ENCODE results near the gene OR4C13.
"Not testable (repeated sequence)": the region's sequence is repeated elsewhere in the genome, so short reads cannot be mapped to it uniquely, and the experiment has no call there.

Gene OR4C13

DNA sequence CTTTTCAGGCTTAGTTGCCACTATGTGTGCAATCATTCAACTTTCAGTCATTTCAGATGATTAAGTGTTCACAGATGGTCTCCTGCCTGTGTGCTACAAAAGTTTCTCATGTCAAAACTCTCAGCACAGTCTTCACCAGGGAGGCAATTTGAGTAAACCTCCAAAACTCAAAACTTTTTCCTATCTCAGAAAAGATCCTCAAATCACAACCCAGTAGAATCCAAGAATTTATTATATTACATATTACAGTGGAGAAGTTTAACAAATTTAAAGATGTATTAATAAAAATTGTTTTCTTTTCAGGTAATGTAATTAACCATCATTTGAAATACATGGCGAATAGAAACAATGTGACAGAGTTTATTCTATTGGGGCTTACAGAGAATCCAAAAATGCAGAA lies at the start of gene OR4C13:
Gene OR4C13 (plus strand): TSS at position 301 of the 400 bp plus-strand sequence. CDS start 32 bp downstream, at position 333.
- DNase-seq, result no peak
- TF ChIP-seq POLR2A (IDR thresholded peaks at IDR 0.05; ENCODE audit: low read length) (no peak), GATA1 (IDR thresholded peaks at IDR 0.05; ENCODE audit: low read depth, low read length) (no peak)

DNA sequence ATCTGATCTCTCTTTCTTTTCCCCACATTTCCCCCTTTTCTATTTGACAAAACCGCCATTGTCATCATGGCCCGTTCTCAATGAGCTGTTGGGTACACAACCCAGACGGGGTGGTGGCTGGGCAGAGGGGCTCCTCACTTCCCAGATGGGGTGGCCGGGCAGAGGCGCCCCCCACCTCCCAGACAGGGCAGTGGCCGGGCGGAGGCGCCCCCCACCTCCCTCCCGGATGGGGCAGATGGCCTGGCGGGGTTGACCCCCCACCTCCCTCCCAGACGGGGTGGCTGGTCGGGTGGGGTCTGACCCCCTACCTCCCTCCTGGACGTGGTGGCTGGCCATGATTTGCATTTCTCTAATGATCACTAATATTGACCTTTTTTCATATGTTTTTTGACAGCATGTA lies 40.7 kb upstream of the OR4C13 start:
- DNase-seq, result not testable (repeated sequence)

DNA sequence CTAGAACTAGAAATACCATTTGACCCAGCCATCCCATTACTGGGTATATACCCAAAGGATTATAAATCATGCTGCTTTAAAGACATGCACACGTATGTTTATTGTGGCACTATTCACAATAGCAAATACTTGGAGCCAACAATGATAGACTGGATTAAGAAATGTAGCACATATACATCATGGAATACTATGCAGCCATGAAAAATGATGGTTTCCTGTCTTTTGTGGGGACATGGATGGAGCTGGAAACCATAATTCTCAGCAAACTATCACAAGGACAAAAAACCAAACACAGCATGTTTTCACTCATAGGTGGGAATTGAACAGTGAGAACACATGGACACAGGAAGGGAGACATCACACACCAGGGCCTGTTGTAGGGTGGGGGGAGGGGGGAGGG lies 3.5 kb upstream of the OR4C13 start:
- DNase-seq, result not testable (repeated sequence)

DNA sequence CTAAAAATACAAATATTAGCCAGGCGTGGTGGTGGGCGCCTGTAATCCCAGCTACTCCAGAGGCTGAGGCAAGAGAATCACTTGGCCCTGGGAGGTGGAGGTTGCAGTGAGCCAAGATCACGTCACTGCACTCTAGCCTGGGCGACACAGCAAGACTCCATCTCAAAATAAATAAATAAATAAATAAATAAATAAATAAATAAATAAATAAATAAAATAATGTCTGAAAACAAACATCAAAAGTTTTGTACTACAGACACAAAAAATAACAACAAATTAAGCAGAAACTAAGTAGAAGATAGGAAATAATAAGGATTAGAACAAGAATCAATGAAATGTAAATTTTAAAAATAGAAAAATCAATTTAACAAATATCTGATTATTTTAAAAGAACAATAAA lies 21.2 kb downstream of the OR4C13 start:
- not testable (repeated sequence) for DNase-seq

DNA sequence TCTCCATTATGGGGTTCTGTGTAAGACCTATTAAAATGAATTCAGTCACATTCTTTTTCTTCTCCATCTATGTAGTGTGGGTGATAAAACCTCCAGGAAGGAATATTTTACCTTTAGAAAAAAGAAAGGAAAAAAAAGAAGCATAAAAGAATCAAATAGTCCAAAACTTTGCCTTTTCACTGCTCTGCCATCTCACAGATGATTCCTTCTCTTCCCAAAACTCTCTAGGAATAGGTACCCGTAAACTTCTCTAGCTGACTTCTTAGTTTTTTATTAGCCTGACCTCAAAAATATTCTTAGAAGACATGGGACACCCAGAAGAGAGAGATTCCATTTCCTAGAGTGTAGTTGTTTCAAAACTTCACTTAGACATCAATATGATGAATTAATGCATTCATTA lies 30.2 kb downstream of the OR4C13 start, which contains the start of gene OR4C12:
Gene OR4C12 (minus strand): TSS at position 101 of the 400 bp plus-strand sequence. CDS start 34 bp downstream, at position 67.
- not testable (repeated sequence) for DNase-seq

DNA sequence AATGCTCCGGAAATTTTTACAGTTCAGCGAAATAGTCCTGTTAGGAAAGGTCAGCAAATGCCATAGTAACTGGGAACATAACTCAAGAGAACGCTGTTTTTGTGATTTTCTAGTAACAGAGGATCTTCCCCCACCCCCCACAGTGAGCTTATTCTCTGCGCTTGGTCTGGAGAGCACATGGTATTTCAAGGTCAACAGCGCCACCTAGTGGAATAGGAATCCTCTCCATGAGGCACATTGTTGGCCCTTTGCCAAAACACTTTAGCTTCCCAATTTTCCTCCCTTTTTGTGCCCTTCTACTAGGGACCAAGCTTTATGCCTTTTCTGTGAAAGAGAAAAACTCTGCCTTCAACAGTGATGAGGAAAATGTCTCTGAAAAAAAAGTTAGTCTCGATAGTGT lies 43.4 kb downstream of the OR4C13 start:
- TF ChIP-seq POLR2A (IDR thresholded peaks at IDR 0.05; ENCODE audit: low read length), result no peak
- no peak for TF ChIP-seq GATA1 (IDR thresholded peaks at IDR 0.05; ENCODE audit: low read depth, low read length)
- peak; percentile 72 to 80 for DNase-seq
